GM23248 (cell line): ENCODE measurements around the gene PMPCA. TPM values are rescaled to one million over a fixed set of nuclear protein-coding genes. Genes with fewer than 3 reads are reported as not detected.

Experiments used
- DNase-seq: peaks from one replicate; pipeline ENCODE4 v3.0.0-alpha.2; 2015
- H2AFZ ChIP-seq: fragments of 200-600 bp; sonication (generic); 2 replicates; pipeline ENCODE4 v1.6.1; 2016; ENCODE audit warnings: antibody characterized with exemption
- H3F3A ChIP-seq: fragments of 200-600 bp; sonication (generic); 2 replicates; pipeline ENCODE4 v1.6.1; 2016; ENCODE audit warnings: mild to moderate bottlenecking, antibody characterized with exemption, mixed run types; ENCODE audit not compliant: insufficient read depth
- H3K27ac ChIP-seq: fragments of 200-600 bp; sonication (generic); 2 replicates; pipeline ENCODE4 v1.5.1; 2016; ENCODE audit warnings: mild to moderate bottlenecking
- H3K27me3 ChIP-seq: fragments of 200-600 bp; sonication (generic); replicated peaks from 2 replicates; pipeline ENCODE4 v1.6.1; 2016; ENCODE audit warnings: mild to moderate bottlenecking; ENCODE audit not compliant: insufficient read depth
- H3K36me3 ChIP-seq: fragments of 200-600 bp; sonication (generic); 2 replicates; pipeline ENCODE4 v1.6.1; 2016; ENCODE audit warnings: low read depth, mild to moderate bottlenecking
- H3K4me1 ChIP-seq: fragments of 200-600 bp; sonication (generic); 2 replicates; pipeline ENCODE4 v1.6.1; 2016; ENCODE audit warnings: mild to moderate bottlenecking; ENCODE audit not compliant: insufficient read depth
- H3K4me2 ChIP-seq: fragments of 200-600 bp; sonication (generic); one replicate; pipeline ENCODE4 v1.6.1; 2016; ENCODE audit warnings: mild to moderate bottlenecking; ENCODE audit not compliant: unreplicated experiment
- H3K4me3 ChIP-seq: fragments of 200-600 bp; sonication (generic); 2 replicates; pipeline ENCODE4 v1.5.1; 2016; ENCODE audit warnings: mild to moderate bottlenecking
- H3K79me2 ChIP-seq: fragments of 200-600 bp; sonication (generic); 2 replicates; pipeline ENCODE4 v1.6.1; 2016; ENCODE audit warnings: mild to moderate bottlenecking; ENCODE audit not compliant: insufficient read depth
- H3K9ac ChIP-seq: fragments of 200-600 bp; sonication (generic); 2 replicates; pipeline ENCODE4 v1.6.1; 2016; ENCODE audit warnings: mild to moderate bottlenecking
- H3K9me2 ChIP-seq: fragments of 200-600 bp; sonication (generic); 2 replicates; pipeline ENCODE4 v1.6.1; 2016; ENCODE audit warnings: mixed run types, mild to moderate bottlenecking, moderate library complexity; ENCODE audit not compliant: insufficient read depth
- H3K9me3 ChIP-seq: fragments of 200-600 bp; sonication (generic); one replicate; pipeline ENCODE4 v1.6.1; 2017; ENCODE audit warnings: low read depth
- H4K20me1 ChIP-seq: fragments of 200-600 bp; sonication (generic); 2 replicates; pipeline ENCODE4 v1.6.0; 2016; ENCODE audit not compliant: insufficient read depth
- EZH2 ChIP-seq: fragments of 200-600 bp; sonication (generic); IDR thresholded peaks from 2 replicates; pipeline ENCODE4 v1.6.1; 2018; ENCODE audit warnings: antibody characterized with exemption, mild to moderate bottlenecking; ENCODE audit not compliant: insufficient read depth, poor library complexity, severe bottlenecking
- EZH2phosphoT487 ChIP-seq: fragments of 200-600 bp; sonication (generic); IDR thresholded peaks from 2 replicates; pipeline ENCODE4 v1.6.1; 2018; ENCODE audit warnings: antibody characterized with exemption, moderate library complexity, mild to moderate bottlenecking, low read depth; ENCODE audit not compliant: insufficient read depth
- WGBS, 2 experiments: methylation state at CpG; one replicate each; pipeline ENCODE4 v1.1.6; 2015 to 2017; ENCODE audit warnings: low lambda C conversion rate in 2 of 2, low coverage in 1 of 2; ENCODE audit errors: missing lambda C conversion rate in 2 of 2; 5-methylcytosine and 5-hydroxymethylcytosine counted together
- in situ Hi-C: fragments of 300-500 bp; cut with MboI; formaldehyde crosslinking; loops from 2 replicates; pipeline ENCODE4 v1.15.0; 2020
- polyA plus RNA-seq: library from polyadenylated mRNA; unstranded; fragments of >200 nt; fragmentation: Nextera tagmentation; extraction: Ambion mirVana; gene quantifications from 2 replicates; pipeline ENCODE4 v1.2.1, GENCODE V29; 2016
- total RNA-seq: library from RNA; depleted of rRNA; stranded (reverse); fragments of >200 nt; shearing (Covaris generic); gene quantifications from 2 replicates; pipeline ENCODE4 v1.2.3, GENCODE V29; 2014

The PMPCA gene
- total and polyA plus RNA-seq, 2 experiments from 2014 or later: 58.7 to 77.4 TPM

DNA sequence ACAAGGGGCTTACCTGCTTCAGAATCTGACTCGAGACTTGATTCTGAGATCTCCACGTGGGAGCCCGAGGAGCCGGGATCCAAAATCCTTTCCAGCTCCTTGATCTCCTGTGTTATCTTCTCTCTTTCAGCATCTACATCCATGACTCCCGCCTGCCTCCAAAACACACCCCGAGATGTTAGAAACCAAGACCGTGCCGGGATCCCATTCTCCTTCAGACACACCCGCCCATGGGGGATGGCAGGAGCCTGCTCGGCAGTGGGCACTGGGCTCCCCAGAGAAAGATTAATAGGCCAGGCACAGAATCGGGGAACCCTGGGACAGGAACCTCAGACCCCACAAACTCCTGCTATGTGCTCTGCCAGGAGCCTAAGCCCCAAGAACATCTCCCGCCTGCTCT lies 12.2 kb upstream of the PMPCA start:
- H3K9ac ChIP-seq: peak overlapping the region; percentile 85
- peaks cover 44% of the 10 kb centered on the region for H3K79me2 ChIP-seq
- no peak overlapping the region for H2AFZ ChIP-seq
- no peak overlapping the region for H3K27ac ChIP-seq
- 0 out of 2 replicates have a peak overlapping the region, but pooled peaks have one; percentile 90 for H3K4me3 ChIP-seq
- no peaks in the 10 kb centered on the region for H3K9me2 ChIP-seq
- no peaks in the 10 kb centered on the region for H3K36me3 ChIP-seq
- H3K4me2 ChIP-seq: no peak overlapping the region
- H3F3A ChIP-seq: peaks cover 10% of the 10 kb centered on the region; the same call in 1 of the 2 replicates
- no peaks in the 10 kb centered on the region for H3K27me3 ChIP-seq
- H3K4me1 ChIP-seq: peaks cover 7% of the 10 kb centered on the region
- WGBS, 2 experiments: 95 to 97% methylated on average over 10 to 12 of the region's 12 CpGs
- TF ChIP-seq EZH2 (no peak), EZH2phosphoT487 (no peak)
- no peak for DNase-seq
- H3K9me3 ChIP-seq: no peaks in the 10 kb centered on the region
- H4K20me1 ChIP-seq: no peaks in the 10 kb centered on the region
- in situ Hi-C loops: no loop called here

GRCh38 chr9:136399176-136400037 lies 11.1 kb upstream of the PMPCA start:
- Histone ChIP-seq H2AFZ (peak overlapping the region; percentile 63), H4K20me1 (no peaks in the 10 kb centered on the region), H3K4me2 (peak overlapping the region; percentile 92), H3K9me2 (no peaks in the 10 kb centered on the region), H3K27ac (peak overlapping the region; percentile 48), H3K9ac (peak overlapping the region; percentile 85), H3K36me3 (no peaks in the 10 kb centered on the region), H3K4me3 (peak overlapping the region; percentile 90), H3K4me1 (peaks cover 7% of the 10 kb centered on the region), H3F3A (peaks cover 10% of the 10 kb centered on the region; the same call in 1 of the 2 replicates), H3K79me2 (peaks cover 44% of the 10 kb centered on the region), H3K9me3 (no peaks in the 10 kb centered on the region), H3K27me3 (no peaks in the 10 kb centered on the region)
- in situ Hi-C loops: no loop called here
- WGBS, 2 experiments: 1 to 2% methylated on average over 35 to 41 of the region's 67 CpGs
- DNase-seq: peak; percentile 65
- no peak for TF ChIP-seq EZH2phosphoT487
- no peak for TF ChIP-seq EZH2

DNA sequence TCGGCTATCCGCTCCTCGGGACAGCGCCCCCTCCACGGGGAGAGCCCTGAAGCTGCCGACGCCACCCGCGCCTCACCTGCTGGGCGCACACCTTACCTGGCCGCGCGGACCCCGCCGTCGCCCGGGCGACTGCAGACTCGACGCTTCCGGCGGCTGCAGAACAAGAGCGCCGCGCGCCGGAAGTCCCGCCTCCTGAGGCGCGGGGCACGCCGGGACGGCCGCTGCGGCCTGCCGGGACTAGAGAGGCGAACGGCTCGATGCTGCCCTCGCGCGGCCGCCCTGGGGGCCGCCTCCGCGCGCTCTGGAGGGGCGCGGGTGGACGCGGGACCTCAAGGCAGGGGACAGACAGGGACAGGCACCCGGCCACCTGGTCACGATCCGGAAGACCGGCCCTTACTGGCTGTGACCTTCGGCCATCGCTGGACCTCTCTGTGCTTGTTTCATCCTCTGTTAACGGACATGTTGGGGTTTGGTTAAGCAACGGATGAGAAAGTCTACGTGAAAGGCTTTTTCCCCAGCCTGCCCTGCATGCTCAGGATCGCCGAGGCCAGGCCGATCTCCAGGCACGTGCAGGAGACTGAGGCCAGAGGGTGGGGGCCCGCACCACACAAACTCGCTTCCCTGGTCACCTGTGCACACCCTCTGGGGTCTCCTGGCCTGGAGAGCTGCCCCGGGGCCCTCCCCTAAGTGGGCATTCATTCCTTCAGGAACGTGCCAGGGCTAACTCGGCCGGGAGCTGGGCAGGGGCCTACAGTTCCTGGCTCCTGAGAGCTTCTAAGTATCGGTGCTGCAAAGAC lies 10.2 kb upstream of the PMPCA start, which contains the start of gene SNAPC4:
SNAPC4 (minus strand) TSS at position 133 of the 797 bp plus-strand sequence. CDS start 1,742 bp downstream, outside the sequence.
- peak; percentile 95 for DNase-seq
- Histone ChIP-seq H3K4me2 (peak within 1 kb of the TSS; percentile 92), H3K27me3 (no peaks in the 10 kb centered on the region), H3K4me3 (peak within 1 kb of the TSS; percentile 90), H3K27ac (peak within 1 kb of the TSS; percentile 48), H3K4me1 (peaks cover 7% of the 10 kb centered on the region), H3K9me3 (no peaks in the 10 kb centered on the region), H3K9me2 (no peaks in the 10 kb centered on the region), H3K79me2 (peaks cover 43% of the 10 kb centered on the region), H3F3A (peaks cover 10% of the 10 kb centered on the region; the same call in 1 of the 2 replicates), H4K20me1 (no peaks in the 10 kb centered on the region), H2AFZ (peak within 1 kb of the TSS; percentile 63), H3K9ac (peak within 1 kb of the TSS; percentile 85), H3K36me3 (no peaks in the 10 kb centered on the region)
- in situ Hi-C loops: no loop called here
- TF ChIP-seq EZH2 (no peak), EZH2phosphoT487 (no peak)
- WGBS, 2 experiments: 3 to 5% methylated on average over 59 to 62 of the region's 71 CpGs
